A673 (cell line): ENCODE data around the gene RNF6. TPM values are rescaled to one million over a fixed set of nuclear protein-coding genes. Genes with fewer than 3 reads are reported as not detected.

Experiments used
- BruUV-seq: library from RNA; stranded (reverse); fragments of 400-500 nt; replicated peaks from 2 replicates; lab custom pipeline; 2021; lab: Mats Ljungman, UMichigan
- CTCF ChIA-PET: fragments of 300-600 bp; sonication (Branson Sonifier 250); formaldehyde crosslinking; loops from one replicate; lab custom pipeline; 2022; ENCODE audit warnings: antibody characterized with exemption; lab: Charles Lee
- POLR2A ChIA-PET: fragments of 300-600 bp; sonication (Branson Sonifier 250); formaldehyde crosslinking; loops from one replicate; lab custom pipeline; 2022; ENCODE audit warnings: antibody characterized with exemption; ENCODE audit not compliant: low non-redundant PET; lab: Charles Lee
- DNase-seq: peaks from one replicate; pipeline ENCODE4 v3.0.0-alpha.2; 2015; ENCODE audit warnings: low spot score
- H3K27ac ChIP-seq: fragments of 200-600 bp; sonication (generic); 2 replicates; pipeline ENCODE4 v1.5.1; 2016; ENCODE audit warnings: mixed run types, low read depth, mild to moderate bottlenecking, mixed read lengths, antibody characterized with exemption, low read length; ENCODE audit not compliant: poor library complexity, severe bottlenecking
- H3K27me3 ChIP-seq: fragments of 200-600 bp; sonication (generic); replicated peaks from 2 replicates; pipeline ENCODE4 v1.6.1; 2017; ENCODE audit warnings: mixed run types, low read depth, mild to moderate bottlenecking, mixed read lengths, antibody characterized with exemption, low read length; ENCODE audit not compliant: insufficient read depth, poor library complexity
- H3K36me3 ChIP-seq: fragments of 200-600 bp; sonication (generic); 2 replicates; pipeline ENCODE4 v1.6.1; 2016; ENCODE audit warnings: mixed run types, mild to moderate bottlenecking, mixed read lengths, antibody characterized with exemption, low read length; ENCODE audit not compliant: insufficient read depth, poor library complexity, severe bottlenecking
- H3K4me1 ChIP-seq: fragments of 200-600 bp; sonication (generic); 2 replicates; pipeline ENCODE4 v1.6.1; 2017; ENCODE audit warnings: mixed run types, mild to moderate bottlenecking, mixed read lengths, antibody characterized with exemption, low read length; ENCODE audit not compliant: insufficient read depth, poor library complexity, severe bottlenecking
- H3K4me3 ChIP-seq: fragments of 200-600 bp; sonication (generic); 2 replicates; pipeline ENCODE4 v1.5.1; 2016; ENCODE audit warnings: low read depth, mixed run types, mild to moderate bottlenecking, mixed read lengths, low read length; ENCODE audit not compliant: poor library complexity, severe bottlenecking
- H3K9me3 ChIP-seq: fragments of 200-600 bp; sonication (generic); 2 replicates; pipeline ENCODE4 v1.6.1; 2016; ENCODE audit warnings: mixed run types, low read depth, mild to moderate bottlenecking, mixed read lengths, antibody characterized with exemption, low read length; ENCODE audit not compliant: poor library complexity, severe bottlenecking
- CTCF ChIP-seq: fragments of 300-800, 200-600 bp; sonication (generic); conservative IDR thresholded peaks from 2 replicates; pipeline ENCODE4 v1.5.1; 2017; ENCODE audit warnings: low read depth, mild to moderate bottlenecking, antibody characterized with exemption, low read length, moderate library complexity, mixed read lengths
- EZH2 ChIP-seq: fragments of 200-600 bp; sonication (generic); IDR thresholded peaks from 2 replicates; pipeline ENCODE4 v1.6.1; 2017; ENCODE audit warnings: borderline replicate concordance, low read depth, mild to moderate bottlenecking, mixed read lengths, antibody characterized with exemption, low read length; ENCODE audit not compliant: poor library complexity, severe bottlenecking
- intact Hi-C: fragments of 100-400 bp; cut with micrococcal nuclease; formaldehyde crosslinking; loops from one replicate; pipeline ENCODE4 v1.10.0; 2022; ENCODE audit not compliant: unreplicated experiment
- total RNA-seq: library from RNA; stranded (reverse); gene quantifications from 2 replicates; pipeline ENCODE4 v1.2.3, GENCODE V29; 2021

The RNF6 gene
- total RNA-seq, 1 experiment from 2014 or later = 42.2 TPM

- ChIA-PET POLR2A (no interaction called here), CTCF (no interaction called here)
- no peaks in the 10 kb centered on the region for H3K27me3 ChIP-seq
- H3K27ac ChIP-seq = no peak overlapping the region
- BruUV-seq = no TSS peak
- no peaks in the 10 kb centered on the region for H3K4me1 ChIP-seq
- no peak overlapping the region for H3K4me3 ChIP-seq
- no peak for DNase-seq
- no peak for TF ChIP-seq EZH2
- H3K9me3 ChIP-seq = no peaks in the 10 kb centered on the region
- intact Hi-C loops = no loop called here
- H3K36me3 ChIP-seq = peaks cover 72% of the 10 kb centered on the region
Measured at GRCh38 chr13:26213982-26214381, 8.1 kb downstream of the RNF6 start.

GRCh38 chr13:26213345-26213744 is 8.8 kb downstream of the RNF6 start:
- TF ChIP-seq EZH2 (no peak), CTCF (no peak)
- POLR2A ChIA-PET = no interaction called here
- BruUV-seq = no TSS peak

GRCh38 chr13:26208287-26208686 is 13.8 kb downstream of the RNF6 start:
- no TSS peak for BruUV-seq
- no peak for TF ChIP-seq CTCF
- TF ChIP-seq EZH2 = no peak
- no peak for DNase-seq
- no peaks in the 10 kb centered on the region for H3K4me1 ChIP-seq
- no peak overlapping the region for H3K27ac ChIP-seq
- H3K9me3 ChIP-seq = no peaks in the 10 kb centered on the region
- intact Hi-C loops = no loop called here
- H3K4me3 ChIP-seq = no peak overlapping the region
- H3K36me3 ChIP-seq = peaks cover 18% of the 10 kb centered on the region
- POLR2A ChIA-PET = interaction anchor here (0.6 kb wide), 1 partner anchor 258 kb away, joined by 3 read pairs; no protein-coding TSS in a partner anchor
- no peaks in the 10 kb centered on the region for H3K27me3 ChIP-seq
- CTCF ChIA-PET = no interaction called here

More at GRCh38 chr13:26213345-26213744, 8.8 kb downstream of the RNF6 start:
- Histone ChIP-seq H3K36me3 (peaks cover 68% of the 10 kb centered on the region), H3K27me3 (no peaks in the 10 kb centered on the region), H3K27ac (no peak overlapping the region), H3K9me3 (no peaks in the 10 kb centered on the region), H3K4me1 (no peaks in the 10 kb centered on the region), H3K4me3 (no peak overlapping the region)
- no peak for DNase-seq
- intact Hi-C loops = no loop called here
- CTCF ChIA-PET = no interaction called here

- ChIA-PET POLR2A (no interaction called here), CTCF (no interaction called here)
- Histone ChIP-seq H3K4me1 (no peaks in the 10 kb centered on the region), H3K36me3 (no peaks in the 10 kb centered on the region), H3K4me3 (no peak overlapping the region), H3K9me3 (no peaks in the 10 kb centered on the region), H3K27ac (no peak overlapping the region), H3K27me3 (no peaks in the 10 kb centered on the region)
- intact Hi-C loops = no loop called here
- no TSS peak for BruUV-seq
- DNase-seq = no peak
- TF ChIP-seq CTCF (no peak), EZH2 (no peak)
Measured at GRCh38 chr13:26202365-26202972, 19.6 kb downstream of the RNF6 start.
